Ovary (tissue), 3 donors: ENCODE results near the gene SHISA7.

Experiments used
- EP300 ChIP-seq: sonication (generic); formaldehyde crosslinking; IDR thresholded peaks from one replicate; pipeline ENCODE4 v1.6.1; 2017; ENCODE audit warnings: antibody characterized with exemption
- POLR2A ChIP-seq: fragments of 450-650 bp; IDR thresholded peaks from one replicate; pipeline ENCODE4 v1.6.1; 2017; ENCODE audit warnings: antibody characterized with exemption, mild to moderate bottlenecking, moderate library complexity
- TF ChIP-seq, protein P1 (sequence below), 3 donors: fragments of 450-650 bp in 2 of 3; fragments of 200-600 bp in 1 of 3; IDR thresholded peaks; one replicate each; pipeline versions ENCODE4 v1.5.1 to v1.8.0; 2016 to 2022; ENCODE audit warnings: antibody characterized with exemption in 3 of 3, mild to moderate bottlenecking in 1 of 3
- donor health status: DM: no; HTN: no; CAD: no.

DNA sequence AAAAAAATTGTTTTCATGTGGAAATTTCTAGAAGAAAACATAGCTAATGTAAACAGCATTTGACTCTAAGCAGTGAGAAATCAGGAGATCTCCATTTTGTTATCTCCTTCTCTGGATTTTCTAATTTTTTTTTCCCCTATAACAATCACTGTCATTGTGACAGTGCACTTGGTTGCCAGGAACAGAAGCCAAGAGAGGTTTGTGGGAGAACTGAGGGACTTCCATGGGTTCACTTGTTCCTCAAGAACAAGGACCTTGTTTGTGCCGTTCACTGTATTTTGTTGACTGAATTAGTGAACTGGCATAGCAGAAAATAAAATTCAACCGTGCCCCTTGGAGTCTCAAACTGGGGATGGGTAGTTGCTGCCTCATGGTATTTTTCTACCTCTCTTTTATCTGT is 17.1 kb downstream of the SHISA7 start:
- TF ChIP-seq POLR2A: no peak
- TF ChIP-seq, protein P1, sequence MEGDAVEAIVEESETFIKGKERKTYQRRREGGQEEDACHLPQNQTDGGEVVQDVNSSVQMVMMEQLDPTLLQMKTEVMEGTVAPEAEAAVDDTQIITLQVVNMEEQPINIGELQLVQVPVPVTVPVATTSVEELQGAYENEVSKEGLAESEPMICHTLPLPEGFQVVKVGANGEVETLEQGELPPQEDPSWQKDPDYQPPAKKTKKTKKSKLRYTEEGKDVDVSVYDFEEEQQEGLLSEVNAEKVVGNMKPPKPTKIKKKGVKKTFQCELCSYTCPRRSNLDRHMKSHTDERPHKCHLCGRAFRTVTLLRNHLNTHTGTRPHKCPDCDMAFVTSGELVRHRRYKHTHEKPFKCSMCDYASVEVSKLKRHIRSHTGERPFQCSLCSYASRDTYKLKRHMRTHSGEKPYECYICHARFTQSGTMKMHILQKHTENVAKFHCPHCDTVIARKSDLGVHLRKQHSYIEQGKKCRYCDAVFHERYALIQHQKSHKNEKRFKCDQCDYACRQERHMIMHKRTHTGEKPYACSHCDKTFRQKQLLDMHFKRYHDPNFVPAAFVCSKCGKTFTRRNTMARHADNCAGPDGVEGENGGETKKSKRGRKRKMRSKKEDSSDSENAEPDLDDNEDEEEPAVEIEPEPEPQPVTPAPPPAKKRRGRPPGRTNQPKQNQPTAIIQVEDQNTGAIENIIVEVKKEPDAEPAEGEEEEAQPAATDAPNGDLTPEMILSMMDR (IDR thresholded peaks at IDR 0.05): no peak
- TF ChIP-seq EP300: no peak
